Lung microvascular endothelial cell (primary cell): ENCODE results near the gene RNMT. TPM values are rescaled to one million over a fixed set of nuclear protein-coding genes. Genes with fewer than 3 reads are reported as not detected.
"Not testable (repeated sequence)": the region's sequence is repeated elsewhere in the genome, so short reads cannot be mapped to it uniquely, and the experiment has no call there.

Source experiments
- DNase-seq, 2 donors: peaks; one replicate each; pipeline versions ENCODE4 v3.0.0 to v3.0.0-alpha.2; 2010; ENCODE audit warnings: low read depth in 2 of 2
- total RNA-seq: library from RNA; depleted of rRNA; stranded (reverse); fragments of >200 nt; gene quantifications from 2 replicates; pipeline ENCODE4 v1.2.1, GENCODE V29; 2014

RNMT gene
- total RNA-seq, 1 donor from 2014 or later = 16.7 TPM

DNA sequence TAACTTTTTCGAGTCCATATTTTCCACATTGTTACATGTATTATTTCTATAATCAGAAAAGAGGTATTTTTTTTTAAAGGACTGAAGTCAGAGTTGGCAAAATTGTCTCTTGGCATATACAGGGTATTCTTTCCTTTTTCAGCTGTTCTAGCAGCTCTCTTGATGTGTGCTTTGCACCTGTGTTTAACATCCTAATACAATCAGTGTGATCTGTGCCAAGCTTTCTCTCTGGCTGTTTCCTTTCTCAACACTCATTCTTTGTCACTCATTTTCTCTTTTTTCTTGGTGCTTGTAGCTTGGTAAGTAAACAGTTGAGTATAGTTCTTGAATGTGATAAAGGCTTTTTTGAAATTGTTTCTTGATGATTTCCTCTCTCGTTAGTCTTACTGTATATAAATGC is 9.2 kb downstream of the RNMT start:
- DNase-seq = peak in 1 of 2 donors; percentile 12

DNA sequence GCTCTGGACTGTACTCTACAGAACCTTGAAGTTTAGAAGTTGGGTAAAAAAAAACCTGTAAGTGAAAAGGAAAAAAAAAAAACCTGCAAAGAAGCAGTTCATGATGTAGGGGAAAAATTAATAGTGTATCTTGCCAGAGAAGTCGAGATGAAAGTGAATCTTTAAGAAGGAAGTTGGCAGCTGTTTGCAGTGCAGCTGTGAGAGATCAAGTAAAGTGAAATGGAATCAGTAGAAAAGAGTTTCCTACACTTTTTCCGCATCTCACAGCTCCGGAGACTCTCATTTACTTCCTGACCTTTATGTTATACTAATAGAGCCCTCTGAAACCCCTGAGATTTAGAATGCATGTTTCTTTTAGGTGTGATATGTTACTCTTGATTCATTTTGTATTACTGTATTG is 19.2 kb downstream of the RNMT start:
- DNase-seq = no peak

DNA sequence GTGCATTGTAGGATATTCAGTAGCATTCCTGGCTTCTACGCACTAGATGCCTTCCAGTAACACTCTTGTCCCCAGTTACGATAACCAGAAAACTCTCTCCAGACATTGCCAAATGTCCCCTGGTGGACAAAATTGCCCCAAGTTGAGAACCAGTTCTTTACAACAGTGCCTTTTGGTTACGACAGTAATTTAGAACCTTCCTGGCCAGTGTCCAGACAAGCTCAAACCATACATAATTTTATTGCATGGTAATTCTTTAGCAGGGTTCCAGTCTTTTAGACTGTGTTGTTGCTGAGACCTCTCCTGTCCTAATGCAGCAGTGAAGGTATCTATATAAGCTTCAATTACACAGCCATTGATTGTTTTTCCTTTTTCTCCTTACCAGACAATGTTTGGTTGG is 20.2 kb downstream of the RNMT start:
- no peak for DNase-seq

DNA sequence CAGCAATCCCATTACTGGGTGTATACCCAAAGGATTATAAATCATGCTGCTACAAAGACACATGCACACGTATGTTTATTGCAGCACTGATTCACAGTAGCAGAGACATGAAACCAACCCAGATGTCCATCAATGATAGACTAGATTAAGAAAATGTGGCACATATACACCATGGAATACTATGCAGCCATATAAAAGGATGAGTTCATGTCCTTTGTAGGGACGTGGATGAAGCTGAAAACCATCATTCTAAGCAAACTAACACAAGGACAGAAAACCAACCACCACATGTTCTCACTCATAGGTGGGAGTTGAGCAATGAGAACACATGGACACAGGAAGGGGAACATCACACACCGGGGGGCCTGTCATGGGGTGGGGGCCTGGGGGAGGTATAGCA is 25.1 kb downstream of the RNMT start:
- not testable (repeated sequence) for DNase-seq

DNA sequence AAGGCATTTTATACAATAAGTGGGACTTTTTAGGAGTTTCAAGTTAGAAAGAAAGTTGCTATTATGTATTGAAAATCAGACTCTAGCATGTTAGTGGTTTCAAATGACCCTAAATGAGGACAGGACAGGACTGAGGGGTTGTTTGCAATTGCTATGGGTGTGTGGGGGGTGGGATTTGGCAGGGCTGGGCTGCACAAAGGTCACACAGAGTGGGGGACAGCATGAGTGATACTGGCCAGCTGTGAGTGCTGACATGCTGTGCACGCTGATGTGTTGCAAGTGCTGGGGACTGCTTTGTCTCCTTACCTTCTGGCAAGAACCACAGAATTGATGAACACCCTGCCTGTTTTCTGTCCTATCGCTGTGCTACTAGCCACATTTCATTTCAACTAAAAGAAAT is 29.8 kb downstream of the RNMT start:
- DNase-seq = no peak

DNA sequence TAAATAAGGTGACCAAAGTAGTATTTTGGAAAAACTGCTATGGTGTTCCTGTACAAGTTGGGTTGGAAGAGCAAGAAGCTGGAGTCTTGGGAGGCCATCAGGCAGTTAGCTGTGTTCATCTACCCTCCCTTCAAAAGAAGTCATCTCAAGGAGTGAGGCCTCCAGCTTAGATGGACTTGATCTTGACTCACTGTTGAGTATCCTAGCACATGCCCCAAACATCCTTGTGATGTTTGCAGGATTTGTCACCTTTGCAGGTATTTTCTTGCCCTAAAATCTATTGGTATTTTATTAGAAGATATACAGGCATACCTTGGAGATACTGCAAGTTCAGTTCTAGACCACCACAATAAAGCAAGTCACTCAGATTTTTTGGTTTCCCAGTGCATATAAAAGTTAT is 30.2 kb downstream of the RNMT start:
- DNase-seq = no peak

DNA sequence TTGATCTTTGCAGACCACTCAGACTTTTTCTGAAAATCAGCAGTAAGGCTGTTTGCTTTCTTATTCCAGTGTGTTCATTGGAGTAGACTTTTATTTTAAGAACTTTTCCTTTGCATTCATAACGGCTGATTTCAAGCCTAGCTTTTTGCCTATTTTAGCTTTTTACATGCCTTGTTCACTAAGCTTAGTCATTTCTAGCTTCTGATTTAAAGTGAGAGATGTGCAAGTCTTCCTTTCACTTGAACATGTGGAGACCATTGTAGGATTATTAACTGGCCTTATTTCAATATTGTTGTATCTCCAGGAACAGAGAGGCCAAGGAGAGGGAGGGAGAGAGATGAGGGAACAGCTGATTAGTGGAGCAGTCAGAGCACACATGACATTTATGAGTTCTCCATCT is 32.1 kb downstream of the RNMT start:
- DNase-seq = no peak

DNA sequence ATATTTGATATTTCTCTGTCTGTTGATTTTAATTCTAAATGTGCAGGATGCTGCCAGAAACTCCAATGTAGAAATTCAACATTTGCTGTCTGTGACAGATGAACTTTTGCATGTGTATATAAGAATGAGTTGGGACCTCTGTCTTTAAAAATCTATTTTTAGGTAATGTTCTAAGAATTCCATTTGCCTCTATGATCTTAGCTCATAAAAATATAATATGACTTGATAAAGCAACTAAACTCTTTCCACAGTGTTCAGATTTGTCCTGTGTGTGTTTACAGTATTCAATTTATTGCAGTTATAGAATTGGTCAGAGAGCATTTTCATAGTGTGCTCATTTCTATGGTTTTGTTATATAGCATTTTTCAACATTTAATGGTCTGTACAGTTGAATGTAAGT is 33.6 kb downstream of the RNMT start:
- DNase-seq = no peak

DNA sequence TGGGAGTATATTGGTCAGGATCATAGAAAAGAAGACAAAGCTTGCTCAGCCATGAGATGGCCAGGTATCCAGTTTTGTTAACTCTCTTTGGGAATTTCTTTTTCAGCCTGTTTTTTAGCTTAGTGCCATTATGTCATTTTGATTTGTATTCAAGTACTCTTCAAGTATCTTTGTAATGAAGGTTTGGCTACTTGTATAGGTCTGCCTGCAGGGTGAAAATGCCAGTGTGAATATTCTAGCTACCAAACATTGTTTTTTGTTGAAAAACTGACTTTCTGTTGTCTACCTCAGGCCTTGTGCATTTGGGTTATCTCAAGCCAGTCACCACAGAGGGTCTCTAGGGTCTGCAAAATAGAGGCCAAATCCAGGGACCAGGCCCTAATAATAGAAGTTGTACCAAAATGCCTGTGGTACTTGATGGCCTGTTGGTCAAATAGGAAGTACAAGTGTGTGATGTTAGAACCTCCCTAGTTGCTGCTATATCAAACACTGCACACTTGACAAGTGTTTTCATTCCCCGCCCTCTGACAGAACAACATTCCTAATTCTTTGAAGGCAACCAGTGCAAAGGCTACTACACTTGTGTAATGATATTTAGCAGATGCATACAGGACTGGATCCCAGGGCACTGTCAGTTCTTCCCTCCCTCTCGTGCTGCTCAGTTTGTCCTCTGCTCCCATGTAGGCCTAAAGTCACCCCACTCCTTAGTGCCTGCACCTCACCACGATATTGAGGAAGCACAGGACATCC is 36.4 kb downstream of the RNMT start:
- no peak for DNase-seq

DNA sequence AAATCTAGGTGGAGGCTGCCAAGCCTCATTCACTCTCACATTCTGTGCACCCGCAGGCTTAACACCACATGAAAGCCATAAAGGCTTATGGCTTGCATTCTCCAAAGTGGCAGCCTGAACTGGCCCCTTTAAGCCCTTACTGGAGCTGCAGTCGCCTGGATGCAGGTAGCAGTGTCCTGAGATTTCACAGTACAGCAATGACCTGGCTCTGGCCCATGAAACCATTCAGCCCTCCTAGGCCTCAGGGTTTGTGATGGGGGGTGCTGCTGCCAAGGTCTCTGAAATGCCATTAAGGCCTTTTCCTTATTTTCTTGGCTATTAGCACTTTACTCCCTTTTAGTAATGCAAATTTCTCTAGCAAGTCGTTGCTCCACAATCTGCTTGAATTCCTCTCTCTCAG is 48.6 kb downstream of the RNMT start:
- DNase-seq = no peak

DNA sequence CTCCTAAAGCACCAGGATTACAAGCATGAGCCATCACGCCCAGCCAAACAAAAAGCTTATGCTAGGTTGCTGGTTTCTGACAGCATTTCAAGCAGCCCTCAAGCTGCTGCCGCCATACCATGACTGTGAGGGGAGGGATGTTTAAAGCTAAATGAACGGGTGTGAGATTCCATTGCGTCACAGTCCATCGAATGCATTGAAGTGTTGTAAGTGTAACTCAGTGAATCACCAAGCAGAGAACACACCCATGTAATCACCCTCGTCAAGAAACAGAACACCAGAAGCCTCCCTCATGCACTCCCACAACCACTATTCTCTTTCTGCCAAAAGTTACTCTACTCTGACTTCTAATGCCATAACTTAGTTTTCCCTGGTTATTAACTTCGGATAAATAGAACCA is 64.7 kb downstream of the RNMT start:
- no peak for DNase-seq

DNA sequence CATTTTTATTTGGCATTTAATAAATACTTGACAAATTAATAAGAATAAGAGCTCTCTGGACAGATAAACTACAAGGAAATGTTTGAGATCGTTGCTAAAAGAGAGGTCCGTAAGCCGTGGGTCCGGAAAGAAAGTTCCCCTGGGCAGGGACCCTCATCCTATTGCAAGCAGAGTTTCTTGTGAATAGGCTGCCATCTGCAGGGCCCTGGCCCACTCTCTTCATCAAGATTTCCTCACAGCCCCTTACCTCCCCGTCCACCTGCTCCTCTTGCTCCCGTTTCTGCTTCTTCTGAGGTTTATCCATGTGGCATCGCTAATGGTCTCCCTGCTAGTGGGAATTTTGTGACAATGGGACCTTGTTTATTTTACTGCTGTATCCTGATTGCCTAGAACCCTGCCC is 67.3 kb downstream of the RNMT start:
- no peak for DNase-seq

DNA sequence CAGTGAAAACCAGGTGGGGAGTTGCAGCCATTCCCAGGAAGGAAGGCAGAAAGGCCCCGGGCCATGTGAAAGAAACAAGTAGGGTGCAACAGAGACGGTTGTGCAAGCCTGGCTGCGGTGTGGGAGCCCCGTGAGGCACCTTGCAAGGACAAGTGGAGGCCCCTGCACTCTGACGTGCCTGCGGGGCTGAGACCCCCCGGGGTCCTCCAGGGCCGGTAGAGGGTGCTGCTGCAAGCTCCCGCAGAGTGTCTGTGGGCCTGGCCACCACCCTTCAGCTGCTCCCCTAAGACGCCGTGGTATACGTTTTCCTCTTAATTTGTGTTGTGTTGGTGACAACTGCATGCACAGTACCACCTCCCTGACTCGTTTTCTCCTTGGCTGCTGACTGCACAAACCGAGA is 70.0 kb downstream of the RNMT start:
- DNase-seq = no peak

DNA sequence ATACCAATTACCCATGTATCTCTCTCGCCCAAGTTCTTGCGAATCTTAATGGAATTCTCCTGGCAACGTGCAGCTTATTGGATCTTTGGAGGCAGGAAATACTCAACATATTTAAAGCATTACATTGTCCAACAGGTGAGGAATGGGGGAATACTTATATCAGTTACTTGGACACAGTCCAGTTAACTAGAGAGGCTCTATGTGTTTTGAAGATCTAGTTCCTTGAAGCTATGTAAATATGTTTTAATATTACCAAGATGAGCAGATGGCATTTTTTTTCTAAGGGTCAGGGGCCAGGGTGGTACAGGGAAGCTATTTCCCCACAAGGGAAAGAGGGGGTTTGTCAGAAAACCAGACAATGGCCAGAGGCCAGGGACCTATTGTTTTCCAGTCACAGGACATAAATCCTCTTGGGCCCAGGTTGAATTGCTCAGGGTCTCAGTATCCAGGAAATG is 70.7 kb downstream of the RNMT start:
- peak; percentile 68 to 72 for DNase-seq

DNA sequence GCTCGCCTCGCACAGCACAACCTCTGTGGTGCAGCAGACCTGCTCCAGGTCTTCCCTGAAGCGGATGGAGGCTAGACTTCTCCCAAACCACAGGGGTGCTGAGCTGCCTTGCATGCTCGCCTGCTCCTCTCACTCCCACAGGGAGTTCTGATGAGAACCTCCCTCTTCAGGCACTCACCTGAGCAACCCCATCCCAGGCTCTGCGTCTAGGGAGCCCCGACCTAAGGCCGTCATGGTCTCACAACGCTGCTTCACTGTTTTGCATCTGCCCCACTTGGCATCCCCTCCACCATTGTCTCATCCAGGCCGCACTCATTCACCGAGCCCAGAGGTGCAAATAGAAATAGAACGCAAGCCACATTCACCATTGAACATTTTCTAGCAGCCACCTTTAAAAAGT is 72.9 kb downstream of the RNMT start:
- no peak for DNase-seq

DNA sequence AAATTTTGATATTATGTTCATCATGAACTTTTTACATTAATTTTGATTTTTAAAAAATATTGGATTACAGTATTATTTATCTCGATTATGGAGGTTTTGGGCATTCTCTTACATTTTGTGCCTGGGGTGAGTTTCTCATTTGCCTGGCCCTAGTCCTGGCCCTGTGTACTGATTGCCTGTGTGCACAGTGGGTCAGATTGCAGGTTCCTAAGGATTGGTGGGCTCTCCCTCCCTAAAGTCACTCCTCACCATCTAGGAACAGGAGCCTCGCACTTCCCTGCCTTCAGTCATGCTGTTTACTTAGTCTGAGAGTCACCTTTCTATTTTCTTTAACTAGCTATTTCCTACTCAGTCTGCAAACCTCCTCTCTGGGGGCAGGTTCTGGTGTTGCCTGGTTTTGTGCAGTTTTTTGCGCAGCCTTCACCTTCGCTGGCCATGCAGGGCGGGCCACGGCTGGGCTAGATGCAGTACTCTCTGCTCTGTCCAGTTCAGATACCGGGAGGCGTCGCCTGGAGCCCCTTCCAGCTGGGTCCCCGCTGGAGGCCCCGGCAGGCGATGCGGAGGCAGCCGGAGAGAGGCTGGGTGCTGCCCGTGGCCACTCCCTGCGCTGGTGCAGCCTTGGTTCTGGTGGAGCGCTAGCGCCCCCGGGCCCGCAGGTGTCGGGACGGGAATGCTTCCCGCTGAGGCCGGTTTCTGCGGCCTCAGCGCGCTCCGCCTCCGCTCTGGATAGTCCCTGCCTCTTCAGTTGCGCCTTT is 74.2 kb downstream of the RNMT start:
- peak; percentile 60 to 81 for DNase-seq

DNA sequence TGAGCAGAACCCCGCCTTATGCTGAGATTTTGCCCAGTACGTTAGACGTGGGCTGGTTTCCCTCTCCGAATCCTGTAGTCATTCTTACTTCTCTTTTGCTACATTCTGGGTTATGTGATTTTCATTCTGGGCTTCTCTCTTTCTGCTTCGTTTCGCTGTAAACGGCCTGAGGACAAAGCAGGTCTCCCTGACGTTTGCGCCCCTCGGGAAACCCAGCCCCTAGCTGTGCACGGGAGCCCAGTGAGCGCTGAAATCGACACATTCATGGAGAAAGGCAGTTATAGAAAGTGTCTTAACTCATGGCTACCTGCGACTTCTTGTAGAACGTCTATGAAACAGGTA is 74.8 kb downstream of the RNMT start:
- no peak for DNase-seq

DNA sequence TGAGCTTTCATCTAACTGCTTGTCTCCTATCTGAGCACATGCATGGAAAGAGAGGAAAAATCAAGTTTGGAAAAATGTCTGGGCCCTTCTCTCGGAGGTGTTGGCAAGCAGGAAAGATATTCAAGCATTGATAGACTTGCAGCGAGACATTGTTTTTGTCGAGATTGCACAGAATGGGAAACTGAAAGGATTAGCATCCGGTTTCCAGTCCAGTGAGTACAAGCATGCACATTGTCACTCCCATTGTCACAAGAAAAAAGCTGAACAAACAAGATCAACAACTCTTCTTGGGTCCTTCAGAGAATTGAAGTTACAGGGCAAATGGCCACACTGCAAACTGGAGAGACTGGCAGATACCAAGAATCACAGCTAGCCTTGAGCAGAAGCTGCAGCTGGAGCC is 77.8 kb downstream of the RNMT start:
- peak in 1 of 2 donors; percentile 49 for DNase-seq

DNA sequence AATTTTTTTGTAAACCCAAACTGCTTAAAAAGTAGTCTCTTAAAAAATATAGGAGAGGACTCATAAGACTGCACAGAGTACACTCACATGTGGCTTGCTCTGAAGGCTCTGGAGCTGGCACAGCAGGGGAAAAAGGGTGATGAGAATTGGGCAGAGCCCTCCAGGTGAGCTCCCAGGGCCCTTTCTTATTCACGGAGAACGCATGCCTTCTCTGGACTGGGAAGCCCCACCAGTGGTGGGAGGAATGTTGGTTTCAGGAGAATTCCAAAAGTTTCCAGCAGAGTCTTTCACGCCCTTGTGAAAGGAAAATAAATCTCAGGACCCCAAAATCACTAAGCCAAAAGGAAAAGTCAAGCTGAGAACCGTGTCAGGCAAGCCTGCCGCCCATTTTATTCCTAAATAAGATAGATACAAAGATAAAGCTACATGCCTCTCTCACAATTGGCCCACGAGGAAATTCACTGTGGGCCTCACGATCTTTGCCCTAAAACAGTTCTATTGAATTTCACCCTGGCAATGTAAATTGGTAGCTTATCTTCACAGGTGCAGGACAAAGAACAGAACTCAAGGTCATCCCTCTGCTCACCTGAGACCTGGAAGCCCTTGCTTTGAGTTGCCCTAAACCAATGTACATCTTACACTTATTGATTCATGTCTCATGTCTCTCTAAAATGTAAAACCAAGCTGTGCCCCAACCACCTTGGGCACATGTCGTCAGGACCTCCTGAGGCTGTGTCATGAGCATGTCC is 82.0 kb downstream of the RNMT start:
- no peak for DNase-seq

DNA sequence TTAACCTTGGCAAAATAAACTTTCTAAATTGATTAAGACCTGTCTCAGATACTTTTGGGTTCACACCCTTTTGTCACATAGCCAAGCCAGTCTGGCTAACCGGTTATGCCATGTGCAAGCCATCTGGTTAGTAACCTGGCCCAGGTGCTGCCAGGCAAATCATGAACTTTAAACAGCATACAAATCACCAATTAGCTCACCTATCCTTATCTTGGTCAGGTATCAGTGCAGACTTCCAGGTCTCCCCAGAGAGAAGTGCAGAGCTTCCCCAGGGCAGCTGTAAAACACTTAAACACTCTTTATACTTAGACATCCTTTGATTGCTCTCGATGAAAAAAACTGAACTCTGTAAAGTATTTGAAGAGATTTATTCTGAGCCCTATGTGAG is 82.6 kb downstream of the RNMT start:
- no peak for DNase-seq

DNA sequence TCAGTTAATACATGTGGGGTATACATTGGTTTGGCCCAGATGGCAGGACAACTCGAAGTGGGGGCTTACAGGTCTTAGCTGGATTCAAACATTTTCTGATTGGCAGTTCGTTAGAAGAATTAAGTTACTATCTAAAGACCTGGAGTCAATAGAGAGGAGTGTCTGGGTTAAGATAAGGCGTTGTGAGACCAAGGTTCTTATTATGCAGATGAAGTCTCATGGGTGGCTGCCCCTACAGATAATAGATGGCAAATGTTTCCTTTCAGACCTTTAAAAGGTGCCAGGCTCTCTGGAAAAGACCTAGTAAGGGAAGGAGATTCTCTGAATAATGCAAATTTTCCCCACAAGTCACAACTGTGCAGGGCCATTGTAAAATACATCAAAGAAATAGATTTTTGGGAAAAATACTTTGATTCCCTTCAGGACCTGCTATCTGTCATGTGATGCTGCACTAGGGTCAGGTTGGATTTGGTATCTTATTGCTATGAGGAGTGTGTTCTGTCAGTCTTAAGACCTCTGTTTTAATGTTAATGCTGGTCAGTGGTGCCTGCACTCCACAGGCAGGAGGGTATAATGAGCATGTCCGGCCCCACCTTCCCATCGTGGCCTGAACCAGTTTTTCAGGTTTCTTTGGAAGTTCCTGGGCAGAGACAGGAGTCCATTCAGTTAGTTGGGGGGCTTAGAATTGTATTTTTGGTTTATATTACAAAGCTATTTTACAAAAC is 83.2 kb downstream of the RNMT start:
- no peak for DNase-seq

DNA sequence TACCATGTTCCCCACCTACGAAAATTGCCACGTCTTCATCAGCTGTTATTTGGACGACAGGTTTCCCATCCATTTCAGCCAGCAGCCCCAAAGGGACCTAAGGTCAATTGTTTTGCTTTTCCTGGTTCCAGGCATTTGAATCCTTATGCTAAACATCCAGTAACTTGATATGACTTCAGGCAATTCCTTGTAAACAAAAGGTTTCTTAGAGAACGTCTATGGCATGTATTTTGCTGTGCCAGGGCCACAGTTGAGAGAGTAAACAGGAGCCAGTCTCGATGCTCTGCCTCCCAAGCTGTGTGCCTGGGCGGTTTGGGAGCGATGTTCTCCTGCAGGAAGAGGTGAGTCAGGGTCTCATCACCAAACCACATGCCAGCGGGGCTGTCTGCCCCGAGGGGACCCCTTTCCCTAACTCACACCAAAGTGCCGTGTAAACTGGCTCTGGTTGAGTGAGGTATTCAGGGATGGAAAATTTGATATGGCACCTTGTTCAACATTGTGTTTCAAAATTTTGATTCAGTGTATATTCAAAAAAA is 84.5 kb downstream of the RNMT start:
- DNase-seq = no peak
